WTC11 (cell line): ENCODE results near the gene HEATR5A. TPM values are rescaled to one million over a fixed set of nuclear protein-coding genes. Genes with fewer than 3 reads are reported as not detected.

ENCODE experiments used
- ATAC-seq: fragments of 200-7000 bp; cut with Tn5 transposase; 2 replicates; pipeline ENCODE4 v1.10.0; 2021; ENCODE audit warnings: mild to moderate bottlenecking, moderate library complexity
- CTCF ChIA-PET: fragments of 300-600 bp; sonication (Branson Sonifier 250); formaldehyde crosslinking; loops from one replicate; lab custom pipeline; 2021; ENCODE audit warnings: antibody characterized with exemption; lab: Charles Lee
- POLR2A ChIA-PET: fragments of 350-600 bp; sonication (Branson Sonifier 250); formaldehyde crosslinking; loops from one replicate; lab custom pipeline; 2021; ENCODE audit warnings: antibody characterized with exemption; lab: Charles Lee
- DNase-seq: peaks from one replicate; pipeline ENCODE4 v3.0.0; 2021; ENCODE audit warnings: low spot score
- H3K27ac Mint-ChIP-seq: 2 replicates; pipeline ENCODE4 v1.8.0; 2021; ENCODE audit warnings: mixed read lengths
- H3K27me3 Mint-ChIP-seq: 2 replicates; pipeline ENCODE4 v1.8.0; 2021; ENCODE audit warnings: low read depth, mild to moderate bottlenecking, moderate library complexity, mixed read lengths
- H3K36me3 Mint-ChIP-seq: 2 replicates; pipeline ENCODE4 v1.8.0; 2021; ENCODE audit warnings: mixed read lengths
- H3K4me1 Mint-ChIP-seq: 2 replicates; pipeline ENCODE4 v1.8.0; 2022; ENCODE audit warnings: mixed read lengths
- H3K4me3 Mint-ChIP-seq: 2 replicates; pipeline ENCODE4 v1.8.0; 2021; ENCODE audit warnings: mild to moderate bottlenecking, moderate library complexity, mixed read lengths
- H3K9me3 Mint-ChIP-seq: 2 replicates; pipeline ENCODE4 v1.8.0; 2021; ENCODE audit warnings: mixed read lengths
- CREM ChIP-seq: sonication (generic); formaldehyde crosslinking; IDR thresholded peaks from 2 replicates; pipeline ENCODE4 v1.8.1; 2022; ENCODE audit warnings: mild to moderate bottlenecking, missing genetic modification reagents, moderate library complexity
- FOXP1 ChIP-seq: sonication (generic); formaldehyde crosslinking; IDR thresholded peaks from 2 replicates; pipeline ENCODE4 v1.8.0; 2022; ENCODE audit warnings: missing genetic modification reagents, mild to moderate bottlenecking, moderate library complexity, borderline replicate concordance
- HMGA2 ChIP-seq: fragments of 250-450 bp; sonication (Bioruptor Pico); IDR thresholded peaks from 2 replicates; pipeline ENCODE4 v1.4.0; 2021; ENCODE audit warnings: mild to moderate bottlenecking, moderate library complexity
- JUN ChIP-seq: sonication (generic); formaldehyde crosslinking; IDR thresholded peaks from 2 replicates; pipeline ENCODE4 v1.8.0; 2023; ENCODE audit warnings: mild to moderate bottlenecking, missing genetic modification reagents
- MYBL2 ChIP-seq: sonication (generic); formaldehyde crosslinking; IDR thresholded peaks from 2 replicates; pipeline ENCODE4 v1.8.1; 2023; ENCODE audit warnings: mild to moderate bottlenecking, moderate library complexity, missing genetic modification reagents
- TEAD1 ChIP-seq: sonication (generic); formaldehyde crosslinking; IDR thresholded peaks from 2 replicates; pipeline ENCODE4 v1.8.0; 2022; ENCODE audit warnings: mild to moderate bottlenecking, missing genetic modification reagents
- ZNF121 ChIP-seq: sonication (generic); formaldehyde crosslinking; IDR thresholded peaks from 2 replicates; pipeline ENCODE4 v1.8.0; 2023; ENCODE audit warnings: missing genetic modification reagents
- ZNF317 ChIP-seq: sonication (generic); formaldehyde crosslinking; IDR thresholded peaks from 2 replicates; pipeline ENCODE4 v1.8.1; 2023; ENCODE audit warnings: low read depth, mild to moderate bottlenecking, moderate library complexity, missing genetic modification reagents, borderline replicate concordance
- ZNF423 ChIP-seq: fragments of 250-450 bp; sonication (Bioruptor Pico); IDR thresholded peaks from 2 replicates; pipeline ENCODE4 v2.1.2; 2022; ENCODE audit warnings: mild to moderate bottlenecking, moderate library complexity
- total RNA-seq: library from RNA; stranded (reverse); gene quantifications from 3 replicates; pipeline ENCODE4 v1.2.3, GENCODE V29; 2021
- TF ChIP-seq, protein P1 (sequence below): sonication (generic); formaldehyde crosslinking; IDR thresholded peaks from 2 replicates; pipeline ENCODE4 v1.8.0; 2023; ENCODE audit warnings: missing genetic modification reagents, mild to moderate bottlenecking, borderline replicate concordance
- TF ChIP-seq, protein P2 (sequence below): fragments of 250-450 bp; sonication (Bioruptor Pico); IDR thresholded peaks from 2 replicates; pipeline ENCODE4 v1.9.0; 2021; ENCODE audit warnings: mild to moderate bottlenecking
- TF ChIP-seq, protein P3 (sequence below): sonication (generic); formaldehyde crosslinking; IDR thresholded peaks from 2 replicates; pipeline ENCODE4 v1.8.1; 2022; ENCODE audit warnings: mild to moderate bottlenecking, missing genetic modification reagents, moderate library complexity, borderline replicate concordance
- TF ChIP-seq, protein P4 (sequence below): sonication (generic); formaldehyde crosslinking; IDR thresholded peaks from 2 replicates; pipeline ENCODE4 v1.8.0; 2023; ENCODE audit warnings: missing genetic modification reagents
- TF ChIP-seq, protein P5 (sequence below): fragments of 250-450 bp; sonication (Bioruptor Pico); IDR thresholded peaks from 2 replicates; pipeline ENCODE4 v1.9.0; 2021; ENCODE audit warnings: mild to moderate bottlenecking, borderline replicate concordance
- TF ChIP-seq, protein P6 (sequence below): sonication (generic); formaldehyde crosslinking; IDR thresholded peaks from 2 replicates; pipeline ENCODE4 v1.8.1; 2023; ENCODE audit warnings: mild to moderate bottlenecking, moderate library complexity, missing genetic modification reagents

The HEATR5A gene
- total RNA-seq, 1 experiment from 2014 or later = 36.2 TPM

DNA sequence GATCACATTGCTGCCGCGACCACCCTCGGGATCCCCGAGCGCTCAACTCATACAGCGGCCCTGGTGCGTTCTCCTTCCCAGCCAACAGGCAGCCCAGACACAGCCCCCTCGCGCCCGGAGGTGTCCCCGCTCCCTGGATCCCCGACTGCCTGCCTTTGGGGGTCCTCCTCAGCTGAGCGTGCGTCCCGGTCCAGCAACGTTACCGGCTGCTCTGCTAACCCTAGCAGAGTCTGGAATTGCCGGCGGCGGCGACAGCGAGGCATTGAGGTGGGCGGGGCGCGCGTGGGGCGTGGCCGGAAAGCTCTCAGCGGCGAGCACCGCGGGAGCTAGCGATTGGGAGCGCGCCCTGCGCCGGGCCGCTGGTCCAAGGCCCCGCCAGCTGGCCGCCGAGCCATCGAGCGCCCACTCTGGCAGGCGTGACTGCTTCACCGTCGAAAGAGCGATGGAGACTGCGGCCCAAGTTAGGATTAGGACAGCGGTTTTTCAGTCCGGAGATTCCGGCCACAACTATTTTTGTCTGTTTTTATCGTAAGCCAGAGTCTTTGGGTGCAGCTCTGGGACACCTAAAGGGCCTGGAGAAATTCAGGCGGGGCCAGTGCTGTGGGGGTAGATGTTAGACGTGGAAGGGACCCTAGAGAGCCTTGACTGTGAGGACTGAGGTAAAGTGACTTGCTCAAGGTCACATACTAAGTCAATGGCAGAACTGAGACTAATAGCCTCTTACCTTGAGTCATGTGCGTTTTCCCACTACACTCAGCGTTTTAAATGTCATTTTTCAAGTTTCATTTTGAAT lies at the start of gene HEATR5A (continued):
- TF ChIP-seq, protein P1, sequence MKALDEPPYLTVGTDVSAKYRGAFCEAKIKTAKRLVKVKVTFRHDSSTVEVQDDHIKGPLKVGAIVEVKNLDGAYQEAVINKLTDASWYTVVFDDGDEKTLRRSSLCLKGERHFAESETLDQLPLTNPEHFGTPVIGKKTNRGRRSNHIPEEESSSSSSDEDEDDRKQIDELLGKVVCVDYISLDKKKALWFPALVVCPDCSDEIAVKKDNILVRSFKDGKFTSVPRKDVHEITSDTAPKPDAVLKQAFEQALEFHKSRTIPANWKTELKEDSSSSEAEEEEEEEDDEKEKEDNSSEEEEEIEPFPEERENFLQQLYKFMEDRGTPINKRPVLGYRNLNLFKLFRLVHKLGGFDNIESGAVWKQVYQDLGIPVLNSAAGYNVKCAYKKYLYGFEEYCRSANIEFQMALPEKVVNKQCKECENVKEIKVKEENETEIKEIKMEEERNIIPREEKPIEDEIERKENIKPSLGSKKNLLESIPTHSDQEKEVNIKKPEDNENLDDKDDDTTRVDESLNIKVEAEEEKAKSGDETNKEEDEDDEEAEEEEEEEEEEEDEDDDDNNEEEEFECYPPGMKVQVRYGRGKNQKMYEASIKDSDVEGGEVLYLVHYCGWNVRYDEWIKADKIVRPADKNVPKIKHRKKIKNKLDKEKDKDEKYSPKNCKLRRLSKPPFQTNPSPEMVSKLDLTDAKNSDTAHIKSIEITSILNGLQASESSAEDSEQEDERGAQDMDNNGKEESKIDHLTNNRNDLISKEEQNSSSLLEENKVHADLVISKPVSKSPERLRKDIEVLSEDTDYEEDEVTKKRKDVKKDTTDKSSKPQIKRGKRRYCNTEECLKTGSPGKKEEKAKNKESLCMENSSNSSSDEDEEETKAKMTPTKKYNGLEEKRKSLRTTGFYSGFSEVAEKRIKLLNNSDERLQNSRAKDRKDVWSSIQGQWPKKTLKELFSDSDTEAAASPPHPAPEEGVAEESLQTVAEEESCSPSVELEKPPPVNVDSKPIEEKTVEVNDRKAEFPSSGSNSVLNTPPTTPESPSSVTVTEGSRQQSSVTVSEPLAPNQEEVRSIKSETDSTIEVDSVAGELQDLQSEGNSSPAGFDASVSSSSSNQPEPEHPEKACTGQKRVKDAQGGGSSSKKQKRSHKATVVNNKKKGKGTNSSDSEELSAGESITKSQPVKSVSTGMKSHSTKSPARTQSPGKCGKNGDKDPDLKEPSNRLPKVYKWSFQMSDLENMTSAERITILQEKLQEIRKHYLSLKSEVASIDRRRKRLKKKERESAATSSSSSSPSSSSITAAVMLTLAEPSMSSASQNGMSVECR (CRISPR knock-in tag) = peak; percentile 62; the same call in 1 of the 2 replicates
- peak; percentile 59; the same call in 1 of the 2 replicates for TF ChIP-seq CREM
- TF ChIP-seq ZNF423 (CRISPR knock-in tag) = no peak
- TF ChIP-seq FOXP1 (CRISPR knock-in tag) = peak; percentile 89; the same call in 1 of the 2 replicates
- no peak for TF ChIP-seq JUN
- TF ChIP-seq, protein P2, sequence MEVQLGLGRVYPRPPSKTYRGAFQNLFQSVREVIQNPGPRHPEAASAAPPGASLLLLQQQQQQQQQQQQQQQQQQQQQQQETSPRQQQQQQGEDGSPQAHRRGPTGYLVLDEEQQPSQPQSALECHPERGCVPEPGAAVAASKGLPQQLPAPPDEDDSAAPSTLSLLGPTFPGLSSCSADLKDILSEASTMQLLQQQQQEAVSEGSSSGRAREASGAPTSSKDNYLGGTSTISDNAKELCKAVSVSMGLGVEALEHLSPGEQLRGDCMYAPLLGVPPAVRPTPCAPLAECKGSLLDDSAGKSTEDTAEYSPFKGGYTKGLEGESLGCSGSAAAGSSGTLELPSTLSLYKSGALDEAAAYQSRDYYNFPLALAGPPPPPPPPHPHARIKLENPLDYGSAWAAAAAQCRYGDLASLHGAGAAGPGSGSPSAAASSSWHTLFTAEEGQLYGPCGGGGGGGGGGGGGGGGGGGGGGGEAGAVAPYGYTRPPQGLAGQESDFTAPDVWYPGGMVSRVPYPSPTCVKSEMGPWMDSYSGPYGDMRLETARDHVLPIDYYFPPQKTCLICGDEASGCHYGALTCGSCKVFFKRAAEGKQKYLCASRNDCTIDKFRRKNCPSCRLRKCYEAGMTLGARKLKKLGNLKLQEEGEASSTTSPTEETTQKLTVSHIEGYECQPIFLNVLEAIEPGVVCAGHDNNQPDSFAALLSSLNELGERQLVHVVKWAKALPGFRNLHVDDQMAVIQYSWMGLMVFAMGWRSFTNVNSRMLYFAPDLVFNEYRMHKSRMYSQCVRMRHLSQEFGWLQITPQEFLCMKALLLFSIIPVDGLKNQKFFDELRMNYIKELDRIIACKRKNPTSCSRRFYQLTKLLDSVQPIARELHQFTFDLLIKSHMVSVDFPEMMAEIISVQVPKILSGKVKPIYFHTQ (CRISPR knock-in tag) = 0 out of 2 replicates have a peak, but pooled peaks have one; percentile 47
- TF ChIP-seq, protein P3, sequence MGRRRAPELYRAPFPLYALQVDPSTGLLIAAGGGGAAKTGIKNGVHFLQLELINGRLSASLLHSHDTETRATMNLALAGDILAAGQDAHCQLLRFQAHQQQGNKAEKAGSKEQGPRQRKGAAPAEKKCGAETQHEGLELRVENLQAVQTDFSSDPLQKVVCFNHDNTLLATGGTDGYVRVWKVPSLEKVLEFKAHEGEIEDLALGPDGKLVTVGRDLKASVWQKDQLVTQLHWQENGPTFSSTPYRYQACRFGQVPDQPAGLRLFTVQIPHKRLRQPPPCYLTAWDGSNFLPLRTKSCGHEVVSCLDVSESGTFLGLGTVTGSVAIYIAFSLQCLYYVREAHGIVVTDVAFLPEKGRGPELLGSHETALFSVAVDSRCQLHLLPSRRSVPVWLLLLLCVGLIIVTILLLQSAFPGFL (CRISPR knock-in tag) = 0 out of 2 replicates have a peak, but pooled peaks have one; percentile 12
- no peak for TF ChIP-seq HMGA2 (CRISPR knock-in tag)
- TF ChIP-seq, protein P4, sequence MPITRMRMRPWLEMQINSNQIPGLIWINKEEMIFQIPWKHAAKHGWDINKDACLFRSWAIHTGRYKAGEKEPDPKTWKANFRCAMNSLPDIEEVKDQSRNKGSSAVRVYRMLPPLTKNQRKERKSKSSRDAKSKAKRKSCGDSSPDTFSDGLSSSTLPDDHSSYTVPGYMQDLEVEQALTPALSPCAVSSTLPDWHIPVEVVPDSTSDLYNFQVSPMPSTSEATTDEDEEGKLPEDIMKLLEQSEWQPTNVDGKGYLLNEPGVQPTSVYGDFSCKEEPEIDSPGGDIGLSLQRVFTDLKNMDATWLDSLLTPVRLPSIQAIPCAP (CRISPR knock-in tag) = peak; percentile 61; the same call in 1 of the 2 replicates
- TF ChIP-seq ZNF317 (CRISPR knock-in tag) = no peak

DNA sequence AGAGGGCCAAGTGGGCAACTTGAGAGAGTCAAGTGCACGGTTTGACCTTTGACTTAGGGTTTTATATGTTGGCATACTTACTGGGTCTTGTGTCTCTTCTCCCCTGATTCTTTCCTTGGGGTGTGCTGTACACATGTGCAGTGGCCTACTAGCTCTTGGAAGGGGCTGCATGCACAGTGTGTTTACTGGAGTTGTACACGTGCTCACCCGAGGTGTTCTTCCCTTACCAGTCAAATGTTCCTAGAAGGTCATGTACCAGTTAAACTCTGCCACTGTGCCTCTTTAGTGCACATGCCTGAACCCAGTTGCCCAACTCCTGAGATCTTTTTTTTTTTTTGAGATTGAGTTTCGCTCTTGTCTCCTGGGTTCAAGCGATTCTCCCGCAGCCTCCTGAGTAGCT lies 46.2 kb upstream of the HEATR5A start:
- Mint-ChIP-seq H3K9me3 (peaks cover 6% of the 10 kb centered on the region), H3K36me3 (no peaks in the 10 kb centered on the region), H3K27ac (no peak overlapping the region), H3K4me1 (no peaks in the 10 kb centered on the region), H3K27me3 (no peaks in the 10 kb centered on the region), H3K4me3 (no peak overlapping the region)
- no peak for ATAC-seq
- DNase-seq = no peak
- ChIA-PET POLR2A (no interaction called here), CTCF (no interaction called here)
- TF ChIP-seq, protein P5, sequence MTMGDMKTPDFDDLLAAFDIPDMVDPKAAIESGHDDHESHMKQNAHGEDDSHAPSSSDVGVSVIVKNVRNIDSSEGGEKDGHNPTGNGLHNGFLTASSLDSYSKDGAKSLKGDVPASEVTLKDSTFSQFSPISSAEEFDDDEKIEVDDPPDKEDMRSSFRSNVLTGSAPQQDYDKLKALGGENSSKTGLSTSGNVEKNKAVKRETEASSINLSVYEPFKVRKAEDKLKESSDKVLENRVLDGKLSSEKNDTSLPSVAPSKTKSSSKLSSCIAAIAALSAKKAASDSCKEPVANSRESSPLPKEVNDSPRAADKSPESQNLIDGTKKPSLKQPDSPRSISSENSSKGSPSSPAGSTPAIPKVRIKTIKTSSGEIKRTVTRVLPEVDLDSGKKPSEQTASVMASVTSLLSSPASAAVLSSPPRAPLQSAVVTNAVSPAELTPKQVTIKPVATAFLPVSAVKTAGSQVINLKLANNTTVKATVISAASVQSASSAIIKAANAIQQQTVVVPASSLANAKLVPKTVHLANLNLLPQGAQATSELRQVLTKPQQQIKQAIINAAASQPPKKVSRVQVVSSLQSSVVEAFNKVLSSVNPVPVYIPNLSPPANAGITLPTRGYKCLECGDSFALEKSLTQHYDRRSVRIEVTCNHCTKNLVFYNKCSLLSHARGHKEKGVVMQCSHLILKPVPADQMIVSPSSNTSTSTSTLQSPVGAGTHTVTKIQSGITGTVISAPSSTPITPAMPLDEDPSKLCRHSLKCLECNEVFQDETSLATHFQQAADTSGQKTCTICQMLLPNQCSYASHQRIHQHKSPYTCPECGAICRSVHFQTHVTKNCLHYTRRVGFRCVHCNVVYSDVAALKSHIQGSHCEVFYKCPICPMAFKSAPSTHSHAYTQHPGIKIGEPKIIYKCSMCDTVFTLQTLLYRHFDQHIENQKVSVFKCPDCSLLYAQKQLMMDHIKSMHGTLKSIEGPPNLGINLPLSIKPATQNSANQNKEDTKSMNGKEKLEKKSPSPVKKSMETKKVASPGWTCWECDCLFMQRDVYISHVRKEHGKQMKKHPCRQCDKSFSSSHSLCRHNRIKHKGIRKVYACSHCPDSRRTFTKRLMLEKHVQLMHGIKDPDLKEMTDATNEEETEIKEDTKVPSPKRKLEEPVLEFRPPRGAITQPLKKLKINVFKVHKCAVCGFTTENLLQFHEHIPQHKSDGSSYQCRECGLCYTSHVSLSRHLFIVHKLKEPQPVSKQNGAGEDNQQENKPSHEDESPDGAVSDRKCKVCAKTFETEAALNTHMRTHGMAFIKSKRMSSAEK (CRISPR knock-in tag) = no peak
- no peak for TF ChIP-seq MYBL2 (CRISPR knock-in tag)
- no peak for TF ChIP-seq TEAD1 (CRISPR knock-in tag)
- TF ChIP-seq, protein P6, sequence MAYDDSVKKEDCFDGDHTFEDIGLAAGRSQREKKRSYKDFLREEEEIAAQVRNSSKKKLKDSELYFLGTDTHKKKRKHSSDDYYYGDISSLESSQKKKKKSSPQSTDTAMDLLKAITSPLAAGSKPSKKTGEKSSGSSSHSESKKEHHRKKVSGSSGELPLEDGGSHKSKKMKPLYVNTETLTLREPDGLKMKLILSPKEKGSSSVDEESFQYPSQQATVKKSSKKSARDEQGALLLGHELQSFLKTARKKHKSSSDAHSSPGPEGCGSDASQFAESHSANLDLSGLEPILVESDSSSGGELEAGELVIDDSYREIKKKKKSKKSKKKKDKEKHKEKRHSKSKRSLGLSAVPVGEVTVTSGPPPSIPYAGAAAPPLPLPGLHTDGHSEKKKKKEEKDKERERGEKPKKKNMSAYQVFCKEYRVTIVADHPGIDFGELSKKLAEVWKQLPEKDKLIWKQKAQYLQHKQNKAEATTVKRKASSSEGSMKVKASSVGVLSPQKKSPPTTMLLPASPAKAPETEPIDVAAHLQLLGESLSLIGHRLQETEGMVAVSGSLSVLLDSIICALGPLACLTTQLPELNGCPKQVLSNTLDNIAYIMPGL (CRISPR knock-in tag) = no peak
- no peak for TF ChIP-seq ZNF121 (CRISPR knock-in tag)
